Coronary artery (tissue), 2 donors: Measurements from ENCODE around the gene RGL1.

Experiments
- DNase-seq: peaks from one replicate; pipeline ENCODE4 v3.0.0-alpha.2; 2017; ENCODE audit warnings: low spot score
- H3K27ac ChIP-seq, 2 donors: fragments of 200-600 bp; sonication (generic); one replicate each; pipeline ENCODE4 v1.5.1; 2016 to 2019
- H3K4me3 ChIP-seq: fragments of 200-600 bp; sonication (generic); 2 replicates; pipeline ENCODE4 v1.5.1; 2016; ENCODE audit warnings: mild to moderate bottlenecking, moderate library complexity
- TF ChIP-seq, protein P1 (sequence below): fragments of 200-600 bp; sonication (generic); IDR thresholded peaks from one replicate; pipeline ENCODE4 v1.5.1; 2019; ENCODE audit warnings: antibody characterized with exemption

RGL1 gene

DNA sequence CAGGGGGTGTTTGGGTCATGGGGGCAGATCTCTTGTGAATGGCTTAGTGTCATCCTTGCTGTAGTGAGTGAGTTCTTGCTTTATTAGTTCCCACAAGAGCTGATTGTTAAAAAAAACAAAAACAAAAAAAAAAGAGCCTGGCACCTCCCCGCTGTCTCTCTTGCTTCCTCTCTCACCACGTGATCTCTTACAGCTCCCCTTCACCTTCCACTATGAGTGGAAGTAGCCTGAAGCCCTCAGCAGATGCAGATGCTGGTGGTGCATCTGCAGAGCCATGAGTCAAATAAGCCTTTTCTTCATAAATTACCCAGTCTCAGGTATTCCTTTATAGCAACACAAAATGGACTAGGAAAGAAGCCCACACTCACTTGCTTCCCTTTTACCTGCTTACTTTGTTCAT lies 17.2 kb upstream of the RGL1 start:
- TF ChIP-seq, protein P1, sequence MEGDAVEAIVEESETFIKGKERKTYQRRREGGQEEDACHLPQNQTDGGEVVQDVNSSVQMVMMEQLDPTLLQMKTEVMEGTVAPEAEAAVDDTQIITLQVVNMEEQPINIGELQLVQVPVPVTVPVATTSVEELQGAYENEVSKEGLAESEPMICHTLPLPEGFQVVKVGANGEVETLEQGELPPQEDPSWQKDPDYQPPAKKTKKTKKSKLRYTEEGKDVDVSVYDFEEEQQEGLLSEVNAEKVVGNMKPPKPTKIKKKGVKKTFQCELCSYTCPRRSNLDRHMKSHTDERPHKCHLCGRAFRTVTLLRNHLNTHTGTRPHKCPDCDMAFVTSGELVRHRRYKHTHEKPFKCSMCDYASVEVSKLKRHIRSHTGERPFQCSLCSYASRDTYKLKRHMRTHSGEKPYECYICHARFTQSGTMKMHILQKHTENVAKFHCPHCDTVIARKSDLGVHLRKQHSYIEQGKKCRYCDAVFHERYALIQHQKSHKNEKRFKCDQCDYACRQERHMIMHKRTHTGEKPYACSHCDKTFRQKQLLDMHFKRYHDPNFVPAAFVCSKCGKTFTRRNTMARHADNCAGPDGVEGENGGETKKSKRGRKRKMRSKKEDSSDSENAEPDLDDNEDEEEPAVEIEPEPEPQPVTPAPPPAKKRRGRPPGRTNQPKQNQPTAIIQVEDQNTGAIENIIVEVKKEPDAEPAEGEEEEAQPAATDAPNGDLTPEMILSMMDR, result no peak
- Histone ChIP-seq H3K27ac (no peak overlapping the region), H3K4me3 (no peak overlapping the region)
- DNase-seq, result no peak

DNA sequence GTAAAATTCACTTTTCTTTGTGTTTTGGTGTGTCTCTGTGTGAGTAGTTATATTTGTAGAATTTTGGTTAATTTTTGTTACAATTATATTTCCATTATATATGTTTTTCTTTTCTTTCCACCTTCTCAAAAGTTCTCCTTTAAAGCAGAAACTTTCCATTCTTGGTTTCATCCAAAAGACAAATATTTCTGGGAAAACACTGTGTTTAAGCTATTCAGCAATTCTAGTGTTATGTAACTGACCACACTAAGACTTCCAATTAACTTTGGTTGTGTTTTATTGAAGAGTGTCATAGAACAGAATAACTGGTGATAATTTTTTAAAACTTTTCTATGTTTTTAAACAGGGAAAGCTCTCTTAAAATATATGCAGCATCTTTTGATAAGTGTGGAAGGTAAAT lies 13.6 kb upstream of the RGL1 start:
- TF ChIP-seq, protein P1, result no peak

DNA sequence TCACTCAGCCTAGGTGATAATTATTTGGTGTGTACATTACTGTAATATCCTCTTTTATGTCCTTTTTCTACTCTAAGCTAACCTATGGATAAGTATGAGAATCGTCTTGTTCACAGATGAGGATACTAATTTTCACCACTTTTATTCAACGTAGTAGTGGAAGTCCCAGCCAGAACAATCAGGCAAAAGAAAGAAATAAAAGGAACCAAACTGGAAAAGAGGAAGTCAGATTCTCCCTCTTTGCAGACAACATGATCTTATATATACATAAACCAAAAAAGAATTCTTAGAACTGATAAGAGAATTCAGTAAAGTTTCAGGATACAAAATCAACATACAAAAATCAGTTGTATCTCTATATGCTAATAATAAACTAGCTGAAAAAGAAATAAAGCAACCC lies 12.6 kb upstream of the RGL1 start:
- DNase-seq, result no peak
- no peak overlapping the region for H3K27ac ChIP-seq
- TF ChIP-seq, protein P1, result no peak
- no peak overlapping the region for H3K4me3 ChIP-seq

More for the DNA sequence above, 13.6 kb upstream of the RGL1 start:
- no peak for DNase-seq
- H3K4me3 ChIP-seq, result no peak overlapping the region
- H3K27ac ChIP-seq, result no peak overlapping the region

DNA sequence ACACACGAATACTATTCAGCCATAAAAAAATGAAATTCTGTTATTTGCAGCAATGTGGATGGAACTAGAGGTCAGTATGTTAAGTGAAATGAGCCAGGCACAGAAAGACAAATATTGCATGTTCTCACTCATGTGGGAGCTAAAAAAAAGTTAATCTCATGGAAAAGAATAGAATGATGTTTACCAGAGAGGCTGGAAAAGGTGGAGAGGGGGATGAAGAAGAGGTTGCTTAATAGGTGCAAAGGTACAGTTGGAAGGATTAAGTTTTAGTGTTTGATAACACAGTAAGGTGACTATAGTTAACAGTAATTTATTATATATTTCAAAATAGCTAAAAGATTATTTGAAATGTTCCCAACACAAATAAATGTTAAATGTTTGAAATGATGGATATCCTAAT lies 10.8 kb upstream of the RGL1 start:
- Histone ChIP-seq H3K27ac (no peak overlapping the region), H3K4me3 (no peak overlapping the region)
- DNase-seq, result no peak
- TF ChIP-seq, protein P1, result no peak

DNA sequence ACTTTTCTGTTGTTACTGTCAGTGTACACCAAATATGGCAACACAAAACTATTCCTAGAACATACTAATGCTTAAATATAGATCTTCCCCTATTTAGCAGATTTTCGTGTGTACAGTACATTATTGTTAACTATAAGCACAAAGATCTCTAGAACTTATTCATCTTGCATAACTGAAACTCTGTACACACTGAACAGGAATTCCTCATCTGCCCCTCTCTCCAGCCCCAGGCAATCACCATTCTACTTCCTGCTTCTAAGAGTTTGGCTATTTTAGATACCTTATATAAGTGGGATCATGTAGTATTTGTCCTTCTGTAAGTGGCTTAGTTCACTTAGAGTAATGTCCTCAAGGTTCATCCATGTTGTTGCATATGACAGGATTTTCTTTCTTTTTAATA lies 4.5 kb upstream of the RGL1 start:
- TF ChIP-seq, protein P1, result no peak
- no peak for DNase-seq
- H3K4me3 ChIP-seq, result no peak overlapping the region
- H3K27ac ChIP-seq, result no peak overlapping the region

DNA sequence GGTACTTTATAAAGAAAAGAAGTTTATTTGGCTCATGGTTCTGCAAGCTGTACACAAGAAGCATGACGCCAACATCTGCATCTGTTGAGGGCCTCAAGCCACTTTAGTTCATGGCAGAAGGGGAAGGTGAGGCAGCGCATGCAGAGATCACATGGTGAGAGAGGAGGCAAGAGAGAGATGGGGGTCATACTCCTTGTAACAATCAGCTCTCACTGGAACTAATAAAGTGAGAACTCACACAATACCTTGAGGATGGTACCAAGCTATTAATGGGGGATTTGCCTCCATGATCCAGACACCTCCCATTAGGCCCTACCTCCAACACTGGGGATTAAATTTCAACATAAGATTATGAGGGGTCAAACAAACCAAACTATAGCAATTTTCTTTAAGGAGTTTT lies 3.3 kb upstream of the RGL1 start:
- DNase-seq, result no peak
- Histone ChIP-seq H3K27ac (no peak overlapping the region), H3K4me3 (no peak overlapping the region)
- TF ChIP-seq, protein P1, result no peak

DNA sequence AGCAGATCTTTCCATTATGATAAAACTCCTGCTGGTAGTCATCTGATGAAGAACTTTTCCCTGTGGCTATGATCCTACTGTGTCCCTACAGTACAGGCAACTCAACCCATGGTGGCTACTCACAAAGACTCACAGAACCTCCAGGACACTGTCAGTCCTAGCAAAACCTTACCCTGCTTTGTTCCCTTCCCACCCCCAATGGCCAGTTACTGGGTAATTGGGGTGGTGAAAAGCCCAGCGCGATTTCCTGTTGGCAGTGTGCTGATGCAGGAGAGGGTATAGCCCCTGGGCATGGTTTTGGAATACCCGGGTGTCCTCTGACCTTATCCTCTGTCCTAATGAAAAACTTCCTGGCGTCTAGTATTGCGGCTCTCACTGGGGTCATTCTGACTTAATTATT lies 533 bp upstream of the RGL1 start:
- no peak for DNase-seq
- Histone ChIP-seq H3K27ac (peak overlapping the region; percentile 61 to 89), H3K4me3 (peak overlapping the region; percentile 80)
- TF ChIP-seq, protein P1, result no peak
